ENCODE results near the gene C6orf120.

DNA sequence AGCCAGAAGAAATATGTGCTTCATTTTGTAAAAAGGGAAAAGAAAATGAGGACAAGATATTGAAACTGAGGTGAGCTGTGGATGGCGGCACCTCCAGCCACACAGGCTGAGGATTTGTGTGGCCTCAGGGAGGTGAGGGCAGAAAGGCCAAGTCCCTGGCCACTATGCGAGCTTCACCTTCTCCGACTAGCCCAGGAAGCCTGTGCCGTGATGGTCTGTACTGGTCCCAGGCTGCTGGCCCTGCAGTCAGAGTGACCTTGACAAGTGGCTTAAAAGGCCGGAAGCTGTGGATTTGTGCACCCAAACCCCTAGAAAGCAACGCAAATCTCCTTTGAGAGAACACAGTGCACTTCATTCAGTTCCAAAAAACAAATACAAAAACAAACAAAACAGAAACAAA lies 48.2 kb upstream of the C6orf120 start:
- no peak for TF ChIP-seq MYC (IDR thresholded peaks at IDR 0.05; ENCODE audit: low read depth, low read length)
- TF ChIP-seq, protein P1, sequence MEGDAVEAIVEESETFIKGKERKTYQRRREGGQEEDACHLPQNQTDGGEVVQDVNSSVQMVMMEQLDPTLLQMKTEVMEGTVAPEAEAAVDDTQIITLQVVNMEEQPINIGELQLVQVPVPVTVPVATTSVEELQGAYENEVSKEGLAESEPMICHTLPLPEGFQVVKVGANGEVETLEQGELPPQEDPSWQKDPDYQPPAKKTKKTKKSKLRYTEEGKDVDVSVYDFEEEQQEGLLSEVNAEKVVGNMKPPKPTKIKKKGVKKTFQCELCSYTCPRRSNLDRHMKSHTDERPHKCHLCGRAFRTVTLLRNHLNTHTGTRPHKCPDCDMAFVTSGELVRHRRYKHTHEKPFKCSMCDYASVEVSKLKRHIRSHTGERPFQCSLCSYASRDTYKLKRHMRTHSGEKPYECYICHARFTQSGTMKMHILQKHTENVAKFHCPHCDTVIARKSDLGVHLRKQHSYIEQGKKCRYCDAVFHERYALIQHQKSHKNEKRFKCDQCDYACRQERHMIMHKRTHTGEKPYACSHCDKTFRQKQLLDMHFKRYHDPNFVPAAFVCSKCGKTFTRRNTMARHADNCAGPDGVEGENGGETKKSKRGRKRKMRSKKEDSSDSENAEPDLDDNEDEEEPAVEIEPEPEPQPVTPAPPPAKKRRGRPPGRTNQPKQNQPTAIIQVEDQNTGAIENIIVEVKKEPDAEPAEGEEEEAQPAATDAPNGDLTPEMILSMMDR (IDR thresholded peaks at IDR 0.05; ENCODE audit: low read depth, low read length): no peak
- TF ChIP-seq POLR2A (IDR thresholded peaks at IDR 0.05; ENCODE audit: extremely low read depth, insufficient read length): no peak
- TF ChIP-seq, protein P2, sequence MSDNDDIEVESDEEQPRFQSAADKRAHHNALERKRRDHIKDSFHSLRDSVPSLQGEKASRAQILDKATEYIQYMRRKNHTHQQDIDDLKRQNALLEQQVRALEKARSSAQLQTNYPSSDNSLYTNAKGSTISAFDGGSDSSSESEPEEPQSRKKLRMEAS (IDR thresholded peaks at IDR 0.05; ENCODE audit: low read depth, low read length): no peak
